ENCODE results near the gene LEFTY1. TPM values are rescaled to one million over a fixed set of nuclear protein-coding genes. Genes with fewer than 3 reads are reported as not detected.

Gene LEFTY1
- total RNA-seq, 2 donors from 2014 or later, result 0.35 TPM; not detected in 1

DNA sequence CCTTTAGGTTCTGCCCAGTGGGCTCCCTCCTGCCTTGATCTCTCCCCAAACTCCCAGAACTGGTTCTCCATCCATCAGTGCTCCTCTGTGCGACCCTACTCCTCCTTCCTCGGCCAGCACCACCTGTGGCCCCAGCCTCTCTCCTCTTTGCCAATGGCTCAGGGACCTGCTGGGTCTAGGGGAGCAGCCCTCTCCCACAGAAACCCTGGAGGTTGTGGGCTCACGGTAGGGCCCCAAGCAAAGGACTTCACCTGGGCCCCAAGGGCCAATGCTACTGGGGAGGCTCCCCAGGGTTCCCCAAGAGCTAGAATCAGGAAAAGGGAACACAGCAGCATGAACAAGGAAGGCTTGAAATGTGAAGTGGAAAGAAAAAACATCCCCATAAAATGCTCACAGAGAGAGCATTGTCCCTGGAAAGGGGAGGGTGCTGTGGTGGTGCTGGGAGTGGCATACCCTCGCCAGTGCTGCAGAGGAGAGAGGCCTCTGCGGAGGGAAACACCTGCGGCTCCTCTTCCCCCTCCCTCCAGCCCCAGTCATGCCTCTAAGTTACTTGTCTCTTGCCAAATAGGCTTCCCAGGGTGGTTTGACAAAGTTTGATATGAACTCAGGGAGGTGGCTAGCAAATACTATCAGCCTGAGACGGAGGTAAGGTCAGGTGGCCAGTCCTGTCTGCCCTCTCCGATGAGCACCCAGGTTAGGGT, 9.3 kb downstream of the LEFTY1 start:
- Histone ChIP-seq H3K4me1 (peaks cover 0 to 51% of the 10 kb centered on the region in 2 donors), H3K4me3 (no peak overlapping the region), H3K27me3 (no peaks in the 10 kb centered on the region), H3K36me3 (peaks cover 11% of the 10 kb centered on the region), H3K27ac (peak overlapping the region; percentile 85 to 92), H3K9me3 (no peaks in the 10 kb centered on the region)
- no peak for DNase-seq (ENCODE audit: low spot score)
- TF ChIP-seq, protein P1, sequence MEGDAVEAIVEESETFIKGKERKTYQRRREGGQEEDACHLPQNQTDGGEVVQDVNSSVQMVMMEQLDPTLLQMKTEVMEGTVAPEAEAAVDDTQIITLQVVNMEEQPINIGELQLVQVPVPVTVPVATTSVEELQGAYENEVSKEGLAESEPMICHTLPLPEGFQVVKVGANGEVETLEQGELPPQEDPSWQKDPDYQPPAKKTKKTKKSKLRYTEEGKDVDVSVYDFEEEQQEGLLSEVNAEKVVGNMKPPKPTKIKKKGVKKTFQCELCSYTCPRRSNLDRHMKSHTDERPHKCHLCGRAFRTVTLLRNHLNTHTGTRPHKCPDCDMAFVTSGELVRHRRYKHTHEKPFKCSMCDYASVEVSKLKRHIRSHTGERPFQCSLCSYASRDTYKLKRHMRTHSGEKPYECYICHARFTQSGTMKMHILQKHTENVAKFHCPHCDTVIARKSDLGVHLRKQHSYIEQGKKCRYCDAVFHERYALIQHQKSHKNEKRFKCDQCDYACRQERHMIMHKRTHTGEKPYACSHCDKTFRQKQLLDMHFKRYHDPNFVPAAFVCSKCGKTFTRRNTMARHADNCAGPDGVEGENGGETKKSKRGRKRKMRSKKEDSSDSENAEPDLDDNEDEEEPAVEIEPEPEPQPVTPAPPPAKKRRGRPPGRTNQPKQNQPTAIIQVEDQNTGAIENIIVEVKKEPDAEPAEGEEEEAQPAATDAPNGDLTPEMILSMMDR (IDR thresholded peaks at IDR 0.05), result no peak

DNA sequence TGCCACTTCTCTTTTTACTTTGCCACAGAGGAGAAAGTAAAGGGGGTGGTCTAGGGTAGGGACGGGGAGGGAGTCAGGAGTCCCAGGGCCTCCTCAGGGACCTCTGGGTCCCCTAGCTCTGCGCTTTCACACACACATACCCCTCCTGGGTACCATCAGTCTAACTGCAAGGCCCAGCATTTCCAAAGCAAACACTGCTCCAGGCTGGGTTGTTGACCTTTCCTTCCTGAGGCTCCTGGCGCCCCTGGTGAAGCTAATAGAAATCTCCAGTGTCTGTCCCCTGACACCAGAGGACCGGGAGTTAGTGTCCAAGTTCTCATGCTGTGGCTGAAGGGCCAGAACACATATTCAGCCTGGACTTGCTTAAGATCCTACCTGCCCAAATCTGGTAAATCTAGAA, 10.7 kb downstream of the LEFTY1 start:
- peaks cover 24% of the 10 kb centered on the region for H3K36me3 ChIP-seq
- H3K27me3 ChIP-seq, result no peaks in the 10 kb centered on the region
- peaks cover 0 to 51% of the 10 kb centered on the region in 2 donors for H3K4me1 ChIP-seq
- no peak overlapping the region for H3K4me3 ChIP-seq
- DNase-seq (ENCODE audit: low spot score), result no peak
- H3K27ac ChIP-seq, result peak overlapping the region; percentile 68 to 85
- TF ChIP-seq, protein P1 (IDR thresholded peaks at IDR 0.05), result no peak
- H3K9me3 ChIP-seq, result no peaks in the 10 kb centered on the region

DNA sequence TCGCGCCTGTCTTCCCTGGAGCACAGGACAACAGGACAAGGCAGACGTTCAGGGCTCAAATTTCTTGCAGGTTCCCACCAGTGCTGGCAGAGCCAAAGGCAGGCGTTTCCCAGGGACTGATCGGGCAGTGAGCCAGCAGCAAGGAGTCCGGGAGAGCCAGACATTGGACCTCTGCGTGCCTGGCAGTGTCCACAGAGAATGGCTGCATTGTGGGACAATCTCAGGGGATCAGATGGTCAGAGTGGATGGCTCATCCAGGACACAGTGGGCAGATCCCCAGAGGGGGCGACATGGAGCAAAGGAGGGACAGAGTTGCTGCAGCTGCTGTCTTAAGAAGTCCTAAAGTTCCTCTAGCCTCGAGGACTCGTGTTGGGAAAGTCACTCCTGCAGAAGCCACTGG, 11.4 kb downstream of the LEFTY1 start:
- DNase-seq (ENCODE audit: low spot score), result peak; percentile 67
- H3K36me3 ChIP-seq, result peaks cover 28% of the 10 kb centered on the region
- H3K4me3 ChIP-seq, result no peak overlapping the region
- peak overlapping the region; percentile 68 to 85 for H3K27ac ChIP-seq
- TF ChIP-seq, protein P1 (IDR thresholded peaks at IDR 0.05), result peak; percentile 42 to 59
- no peaks in the 10 kb centered on the region for H3K9me3 ChIP-seq
- H3K4me1 ChIP-seq, result peaks cover 0 to 51% of the 10 kb centered on the region in 2 donors
- no peaks in the 10 kb centered on the region for H3K27me3 ChIP-seq

DNA sequence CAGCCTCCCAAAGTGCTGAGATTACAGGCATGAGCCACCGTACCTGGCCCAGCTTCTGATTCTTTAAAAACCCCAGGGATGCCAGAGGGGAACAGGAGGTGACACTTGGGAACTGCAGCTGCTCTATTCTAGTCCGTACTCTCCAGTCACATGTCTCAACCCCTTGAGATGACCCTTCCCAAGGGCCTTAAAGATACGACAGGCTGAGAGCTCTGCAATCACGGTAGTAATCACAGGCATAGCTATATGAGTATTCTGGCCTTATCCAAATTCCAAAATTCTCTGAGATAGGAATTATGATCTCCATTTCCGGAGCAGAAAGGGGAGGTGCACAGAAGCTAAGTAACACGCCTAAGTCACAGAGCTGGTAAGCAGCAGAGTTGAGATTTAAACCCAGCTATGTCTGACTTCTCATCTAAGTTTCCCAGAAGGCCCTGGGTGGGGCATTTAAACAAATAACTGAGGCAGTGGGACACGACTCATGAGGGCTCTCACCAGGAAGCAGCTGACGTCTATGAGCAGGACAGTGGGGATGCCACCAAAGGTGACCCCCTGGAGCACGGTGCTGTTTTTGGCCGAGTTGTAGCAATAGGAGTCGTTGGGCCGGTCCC, 11.9 kb downstream of the LEFTY1 start:
- no peaks in the 10 kb centered on the region for H3K9me3 ChIP-seq
- peak overlapping the region; percentile 68 to 85 for H3K27ac ChIP-seq
- H3K4me3 ChIP-seq, result no peak overlapping the region
- peaks cover 0 to 51% of the 10 kb centered on the region in 2 donors for H3K4me1 ChIP-seq
- TF ChIP-seq, protein P1 (IDR thresholded peaks at IDR 0.05), result no peak
- no peak for DNase-seq (ENCODE audit: low spot score)
- no peaks in the 10 kb centered on the region for H3K27me3 ChIP-seq
- peaks cover 31% of the 10 kb centered on the region for H3K36me3 ChIP-seq

DNA sequence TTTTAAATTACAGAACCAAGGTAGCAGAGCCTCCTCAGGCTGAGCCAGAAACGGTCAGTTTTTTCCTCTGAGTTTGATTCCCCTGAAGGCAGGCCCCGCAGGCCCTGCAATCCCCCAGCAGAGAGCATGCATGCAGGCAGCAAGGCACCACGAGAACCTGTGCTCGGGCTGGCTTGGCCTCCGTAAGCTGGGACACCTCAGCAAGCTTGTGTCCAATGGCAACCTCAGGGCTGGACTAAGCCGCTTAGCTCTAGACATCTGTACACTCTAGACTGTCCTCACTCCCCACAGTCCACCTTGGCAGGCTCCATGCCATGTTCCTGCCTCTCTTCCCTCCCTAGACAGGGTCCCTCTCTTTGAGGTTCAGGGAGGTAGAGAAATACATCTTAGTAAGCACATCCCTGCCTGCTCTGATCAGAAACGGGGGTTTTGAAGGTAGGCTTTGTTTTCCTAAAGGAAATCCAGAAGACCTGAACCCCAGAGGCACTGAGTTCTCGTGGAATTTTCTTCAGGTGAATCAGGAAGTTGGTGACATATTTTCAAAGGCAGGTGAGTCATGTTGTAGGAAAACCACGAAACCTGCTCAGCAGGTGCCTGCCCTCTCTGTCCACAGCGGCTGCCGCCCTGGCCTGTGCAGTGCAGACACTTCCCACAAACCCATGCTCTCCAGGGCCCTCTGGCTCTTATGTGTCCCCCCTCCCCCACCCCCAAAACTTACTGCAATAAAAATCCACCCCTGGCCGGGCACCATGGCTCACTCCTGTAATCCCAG, 13.7 kb downstream of the LEFTY1 start:
- H3K4me3 ChIP-seq, result no peak overlapping the region
- H3K36me3 ChIP-seq, result peaks cover 49% of the 10 kb centered on the region
- no peak overlapping the region for H3K27ac ChIP-seq
- peaks cover 0 to 36% of the 10 kb centered on the region in 2 donors for H3K4me1 ChIP-seq
- H3K9me3 ChIP-seq, result no peaks in the 10 kb centered on the region
- no peak for DNase-seq (ENCODE audit: low spot score)
- TF ChIP-seq, protein P1 (IDR thresholded peaks at IDR 0.05), result no peak
- H3K27me3 ChIP-seq, result no peaks in the 10 kb centered on the region

All from right atrium auricular region (tissue), 2 donors.